H1 (cell line): ENCODE measurements around the gene MIOX. TPM values are rescaled to one million over a fixed set of nuclear protein-coding genes. Genes with fewer than 3 reads are reported as not detected.

Experiments used
- CTCF ChIA-PET: fragments of 300-600 bp; sonication (Branson Sonifier 250); formaldehyde crosslinking; loops from one replicate; lab custom pipeline; 2021; ENCODE audit not compliant: partially characterized antibody; lab: Charles Lee
- POLR2A ChIA-PET: fragments of 300-600 bp; sonication (Branson Sonifier 250); formaldehyde crosslinking; loops from one replicate; lab custom pipeline; 2021; ENCODE audit warnings: inconsistent platforms; ENCODE audit not compliant: partially characterized antibody; lab: Charles Lee
- DNase-seq, 2 experiments: peaks; one replicate each; pipeline versions ENCODE4 v3.0.0 to v3.0.0-alpha.2; 2010 to 2022; ENCODE audit warnings: low spot score in 2 of 2, low read depth in 1 of 2, mixed read lengths in 1 of 2
- FAIRE-seq: peaks from 2 replicates; lab custom pipeline; 2011; peaks lifted over from hg19 to GRCh38; lab: Jason Lieb, UNC
- H2AFZ ChIP-seq: 2 replicates; pipeline ENCODE4 v1.8.1; 2012; ENCODE audit warnings: low read length, inconsistent platforms
- H2AK5ac ChIP-seq: 2 replicates; pipeline ENCODE4 v1.6.1; 2013; ENCODE audit warnings: low read depth, low read length
- H2BK120ac ChIP-seq: replicated peaks from 2 replicates; pipeline ENCODE3; 2013; ENCODE audit warnings: low read depth, low read length, inconsistent platforms
- H2BK12ac ChIP-seq: 2 replicates; pipeline ENCODE4 v1.6.1; 2013; ENCODE audit warnings: low read depth, low read length
- H2BK15ac ChIP-seq: 2 replicates; pipeline ENCODE4 v1.6.1; 2013; ENCODE audit warnings: low read length
- H2BK20ac ChIP-seq: 2 replicates; pipeline ENCODE4 v1.6.1; 2013; ENCODE audit warnings: low read length
- H2BK5ac ChIP-seq: 2 replicates; pipeline ENCODE4 v1.6.1; 2013; ENCODE audit warnings: low read depth, low read length
- H3K14ac ChIP-seq: 2 replicates; pipeline ENCODE4 v1.6.1; 2013; ENCODE audit warnings: inconsistent platforms; ENCODE audit not compliant: insufficient read length
- H3K18ac ChIP-seq: 2 replicates; pipeline ENCODE4 v1.6.1; 2013; ENCODE audit warnings: low read length; ENCODE audit errors: extremely low read depth
- H3K23ac ChIP-seq: 2 replicates; pipeline ENCODE4 v1.6.1; 2013; ENCODE audit warnings: inconsistent platforms; ENCODE audit not compliant: insufficient read length
- H3K23me2 ChIP-seq: 2 replicates; pipeline ENCODE4 v1.6.1; 2013; ENCODE audit warnings: low read depth, low read length
- H3K27ac ChIP-seq: 2 replicates; pipeline ENCODE4 v1.6.1; 2011; ENCODE audit warnings: low read depth, low read length, inconsistent platforms
- H3K27me3 ChIP-seq, 4 experiments: replicated peaks in 1 of 4; 1 replicate in 1 of 4; 2 replicates in 3 of 4; pipeline versions ENCODE4 v1.6.1 to v1.8.1; 2011 to 2013; ENCODE audit warnings: low read length in 3 of 4, mild to moderate bottlenecking in 3 of 4, inconsistent platforms in 2 of 4, mixed read lengths in 2 of 4, moderate library complexity in 1 of 4; ENCODE audit not compliant: control insufficient read depth in 3 of 4, insufficient read depth in 3 of 4; ENCODE audit errors: extremely low read depth in 1 of 4
- H3K36me3 ChIP-seq, 4 experiments: 2 replicates each; pipeline versions ENCODE4 v1.6.1 to v1.8.1; 2011 to 2013; ENCODE audit warnings: mild to moderate bottlenecking in 4 of 4, low read length in 3 of 4, moderate library complexity in 2 of 4, control low read depth in 1 of 4, inconsistent platforms in 1 of 4; ENCODE audit not compliant: insufficient read depth in 4 of 4, control insufficient read depth in 2 of 4
- H3K4ac ChIP-seq: replicated peaks from 2 replicates; pipeline ENCODE3; 2013; ENCODE audit warnings: low read length, low read depth, mixed read lengths, inconsistent platforms; ENCODE audit not compliant: insufficient read length
- H3K4me1 ChIP-seq, 4 experiments: replicated peaks in 1 of 4; 1 replicate in 1 of 4; 2 replicates in 3 of 4; pipeline versions ENCODE4 v1.6.1 to v1.8.1; 2011 to 2013; ENCODE audit warnings: low read length in 3 of 4, inconsistent platforms in 2 of 4, mixed read lengths in 1 of 4; ENCODE audit not compliant: insufficient read depth in 4 of 4, control insufficient read depth in 3 of 4
- H3K4me2 ChIP-seq, 2 experiments: 2 replicates each; pipeline versions ENCODE4 v1.6.1 to v1.8.1; 2011 to 2013; ENCODE audit warnings: low read depth in 2 of 2, low read length in 2 of 2, control low read depth in 1 of 2, inconsistent platforms in 1 of 2, mild to moderate bottlenecking in 1 of 2; ENCODE audit not compliant: insufficient read depth in 1 of 2
- H3K4me3 ChIP-seq, 4 experiments: fragments of 200-600, 300-600 bp in 1 of 4; sonication (generic), shearing (Covaris generic), sonication (Bioruptor Twin) in 1 of 4; 2 replicates each; pipeline versions ENCODE4 v1.5.1 to v1.8.1; 2011 to 2016; ENCODE audit warnings: low read length in 4 of 4, low read depth in 3 of 4, control low read depth in 2 of 4, inconsistent platforms in 2 of 4, mild to moderate bottlenecking in 2 of 4, mixed read lengths in 1 of 4, moderate library complexity in 1 of 4; ENCODE audit not compliant: insufficient read depth in 2 of 4; ENCODE audit errors: extremely low read depth in 1 of 4
- H3K56ac ChIP-seq: replicated peaks from 2 replicates; pipeline ENCODE3; 2013; ENCODE audit warnings: low read depth, mild to moderate bottlenecking, mixed read lengths, low read length, inconsistent platforms; ENCODE audit not compliant: insufficient read length
- H3K79me1 ChIP-seq: 2 replicates; pipeline ENCODE4 v1.6.1; 2013; ENCODE audit warnings: low read depth, low read length, control low read depth
- H3K79me2 ChIP-seq, 2 experiments: 2 replicates each; pipeline versions ENCODE4 v1.6.1 to v1.8.1; 2012 to 2013; ENCODE audit warnings: low read length in 2 of 2, mild to moderate bottlenecking in 2 of 2, inconsistent platforms in 1 of 2; ENCODE audit not compliant: insufficient read depth in 2 of 2, control insufficient read depth in 1 of 2
- H3K9ac ChIP-seq, 4 experiments: replicated peaks in 1 of 4; 1 replicate in 1 of 4; 2 replicates in 3 of 4; pipeline versions ENCODE4 v1.6.1 to v1.8.1; 2011 to 2013; ENCODE audit warnings: low read depth in 3 of 4, low read length in 3 of 4, control low read depth in 2 of 4, mild to moderate bottlenecking in 2 of 4, moderate library complexity in 2 of 4, inconsistent platforms in 1 of 4; ENCODE audit errors: extremely low read depth in 1 of 4
- H3K9me3 ChIP-seq, 2 experiments: 2 replicates each; pipeline versions ENCODE4 v1.6.1 to v1.8.1; 2012 to 2013; ENCODE audit warnings: mild to moderate bottlenecking in 2 of 2, moderate library complexity in 2 of 2, control low read depth in 1 of 2, inconsistent platforms in 1 of 2, low read depth in 1 of 2, low read length in 1 of 2, mixed read lengths in 1 of 2; ENCODE audit not compliant: insufficient read depth in 2 of 2
- H4K20me1 ChIP-seq, 2 experiments: replicated peaks in 1 of 2; 2 replicates each; pipeline versions ENCODE3 to v1.8.1; 2011 to 2013; ENCODE audit warnings: inconsistent platforms in 2 of 2, low read length in 2 of 2, mild to moderate bottlenecking in 1 of 2; ENCODE audit not compliant: insufficient read depth in 2 of 2, control insufficient read depth in 1 of 2
- H4K5ac ChIP-seq: 2 replicates; pipeline ENCODE4 v1.6.1; 2013; ENCODE audit warnings: low read length, low read depth, mixed read lengths, inconsistent platforms; ENCODE audit not compliant: insufficient read length
- H4K8ac ChIP-seq: 2 replicates; pipeline ENCODE4 v1.8.0; 2013; ENCODE audit warnings: mild to moderate bottlenecking, moderate library complexity, low read length, inconsistent platforms; ENCODE audit not compliant: insufficient read depth; ENCODE audit errors: extremely low read depth
- H4K91ac ChIP-seq: replicated peaks from 2 replicates; pipeline ENCODE3; 2013; ENCODE audit warnings: low read length, mixed read lengths, inconsistent platforms; ENCODE audit not compliant: insufficient read length
- WGBS, 2 experiments: shearing (Covaris generic) in 1 of 2; methylation state at CpG; one replicate each; pipeline versions ENCODE4 v1.1.6 to v1.1.7; 2013 to 2015; ENCODE audit warnings: low lambda C conversion rate in 2 of 2, mixed read lengths in 2 of 2, inconsistent platforms in 1 of 2, low coverage in 1 of 2, missing lambda C conversion rate in 1 of 2; ENCODE audit not compliant: insufficient replicate concordance in 2 of 2, insufficient coverage in 1 of 2, insufficient read length in 1 of 2; ENCODE audit errors: extremely low coverage in 1 of 2, missing lambda C conversion rate in 1 of 2; 5-methylcytosine and 5-hydroxymethylcytosine counted together
- polyA plus RNA-seq, 7 experiments: library from polyadenylated mRNA; depleted of rRNA in 3 of 7; stranded (reverse) in 5 of 7; unstranded in 2 of 7; fragments of >200 nt in 5 of 7; fragments of 200-250 nt in 2 of 7; gene quantifications; 1 replicate in 5 of 7; 2 replicates in 1 of 7; 4 replicates in 1 of 7; pipeline versions ENCODE4 v1.2.1 to v1.2.3, GENCODE V29; 2011 to 2013; ENCODE audit warnings: missing spikeins in 2 of 7, mixed read lengths in 2 of 7
- total RNA-seq: library from RNA; stranded (reverse); fragmentation: NEBNext Ultra II Directional; extraction: Animal tissue kit (Norgen Biotek cat#: 25700); gene quantifications from 2 replicates; pipeline ENCODE4 v1.2.1, GENCODE V29; 2021
- TF ChIP-seq, protein P1 (sequence below): IDR thresholded peaks from 2 replicates; pipeline ENCODE4 v1.6.1; 2012; ENCODE audit warnings: inconsistent platforms

Gene MIOX
- total and polyA plus RNA-seq, 2 of the 8 experiments (the other 6 are each of a cell fraction or from before 2014, with no cell fraction given), result 0.30 to 0.32 TPM

DNA sequence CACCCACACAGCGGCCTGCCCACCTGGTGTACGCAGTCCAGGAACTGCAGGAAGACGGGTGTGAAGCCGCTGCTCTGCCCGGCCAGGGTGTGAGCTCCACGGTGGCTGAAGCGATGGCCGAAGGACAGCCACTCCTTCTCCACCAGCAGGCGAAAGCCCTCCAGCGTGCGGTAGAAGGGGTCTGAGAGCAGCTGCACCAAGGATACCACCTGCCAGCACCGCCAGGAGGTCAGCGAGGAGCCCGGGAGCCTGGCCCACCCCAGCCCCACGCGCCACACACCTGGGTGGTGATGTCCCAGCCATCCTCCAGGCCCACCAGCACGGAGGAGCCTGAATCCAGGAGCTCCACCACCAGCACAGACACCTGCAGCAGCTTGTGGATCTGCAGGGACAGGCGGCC lies 31.5 kb upstream of the MIOX start:
- Histone ChIP-seq H2BK20ac (no peak overlapping the region), H3K79me2 (no peaks in the 10 kb centered on the region), H3K23me2 (no peaks in the 10 kb centered on the region), H3K36me3 (peaks cover 10 to 42% (median 22%) of the 10 kb centered on the region in 4 experiments), H3K79me1 (no peaks in the 10 kb centered on the region), H2BK12ac (no peak overlapping the region), H4K91ac (no peak overlapping the region), H3K9me3 (no peaks in the 10 kb centered on the region), H4K20me1 (peaks cover 10 to 18% of the 10 kb centered on the region in 2 experiments), H4K5ac (no peak overlapping the region), H3K4me3 (no peak overlapping the region), H3K4ac (no peak overlapping the region), H3K4me1 (no peaks in the 10 kb centered on the region), H2BK15ac (no peak overlapping the region), H3K56ac (no peak overlapping the region), H2AFZ (no peak overlapping the region), H3K9ac (no peak overlapping the region), H2AK5ac (no peak overlapping the region), H3K4me2 (no peak overlapping the region), H2BK120ac (no peak overlapping the region), H4K8ac (no peak overlapping the region), H3K27ac (no peak overlapping the region), H3K14ac (no peak overlapping the region), H3K23ac (no peak overlapping the region), H3K18ac (no peak overlapping the region), H3K27me3 (no peaks in the 10 kb centered on the region; a peak in 1 of 7 replicates), H2BK5ac (no peak overlapping the region)
- DNase-seq (no peak), FAIRE-seq (no peak)
- WGBS, 2 experiments, result 93% methylated on average over 8 of the region's 18 CpGs; no CpG with 5 or more reads in 1 of the 2 experiments
- ChIA-PET POLR2A (interaction anchor here (0.9 to 1.8 kb wide), 2 partner anchors 14 to 16 kb away, joined by 3 to 4 read pairs; no protein-coding TSS in a partner anchor), CTCF (interaction anchor here (3.1 to 6.0 kb wide), 2 partner anchors 15 to 42 kb away, joined by 21 to 60 read pairs; no protein-coding TSS in a partner anchor)
- TF ChIP-seq, protein P1, sequence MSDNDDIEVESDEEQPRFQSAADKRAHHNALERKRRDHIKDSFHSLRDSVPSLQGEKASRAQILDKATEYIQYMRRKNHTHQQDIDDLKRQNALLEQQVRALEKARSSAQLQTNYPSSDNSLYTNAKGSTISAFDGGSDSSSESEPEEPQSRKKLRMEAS, result no peak
